HG03066 (cell line): Measurements from ENCODE around the gene L3MBTL1.
A peak's percentile ranks its signal among the peaks of the same experiment; 100 is the strongest.
"Not testable (repeated sequence)": the region's sequence is repeated elsewhere in the genome, so short reads cannot be mapped to it uniquely, and the experiment has no call there.

Experiments used
- ATAC-seq: cut with Tn5 transposase; IDR thresholded peaks from one replicate; pipeline ENCODE4 v1.9.1; 2021; ENCODE audit warnings: low read depth; ENCODE audit not compliant: unreplicated experiment

The L3MBTL1 gene

DNA sequence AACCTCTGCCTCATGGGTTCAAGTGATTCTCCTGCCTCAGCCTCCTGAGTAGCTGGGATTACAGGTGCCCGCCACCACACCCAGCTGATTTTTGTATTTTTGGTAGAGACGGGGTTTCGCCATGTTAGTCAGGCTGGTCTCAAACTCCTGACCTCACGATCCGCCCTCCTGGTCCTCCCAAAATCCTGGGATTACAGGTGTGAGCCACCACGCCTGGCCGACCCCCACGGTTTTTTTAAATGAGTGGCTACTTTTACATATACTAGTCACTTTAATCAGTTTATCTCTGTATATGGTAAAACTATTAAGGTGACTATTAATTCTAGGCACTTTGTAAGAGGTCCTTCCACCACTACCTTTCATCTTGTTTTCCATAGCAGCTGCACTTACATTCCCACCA lies 5.5 kb upstream of the L3MBTL1 start:
- not testable (repeated sequence) for ATAC-seq

DNA sequence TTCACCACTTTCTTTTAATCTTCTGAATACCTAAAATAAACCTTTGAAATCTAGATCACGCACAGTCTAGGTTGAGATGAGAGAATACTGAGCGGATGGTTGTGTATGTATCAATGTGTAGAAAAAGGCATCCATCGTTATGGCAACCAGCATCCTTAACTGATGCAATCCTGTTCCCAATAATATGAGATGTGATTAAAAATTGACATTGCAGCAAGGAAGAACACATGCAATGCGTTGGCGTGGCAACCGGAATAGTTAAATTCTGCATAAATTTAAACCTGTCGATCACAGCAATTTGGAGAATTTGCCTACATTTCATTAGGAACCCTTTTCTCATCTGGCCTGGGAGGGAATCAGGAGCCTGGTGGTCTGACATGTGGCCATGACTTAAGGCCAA lies 1.3 kb upstream of the L3MBTL1 start:
- ATAC-seq: no peak

DNA sequence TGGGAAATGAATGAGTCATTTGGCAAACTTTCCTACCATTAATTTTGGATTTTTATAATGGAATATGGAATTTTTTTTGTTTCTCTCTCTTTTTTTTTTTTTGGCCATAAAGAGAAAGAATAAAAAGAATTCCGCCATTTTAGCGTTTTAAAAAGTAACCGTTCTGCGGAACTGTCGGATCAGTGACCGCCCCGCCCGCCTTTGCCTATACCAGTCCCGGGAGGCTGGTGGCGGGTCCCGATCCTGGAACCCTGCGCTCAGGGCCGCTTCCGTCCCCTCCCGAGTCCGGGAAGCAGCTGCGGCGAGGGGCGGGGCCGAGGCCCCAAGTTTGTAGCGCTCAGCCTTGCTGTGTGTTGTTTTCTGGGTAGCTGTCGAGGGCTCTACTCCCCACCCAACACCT lies 609 bp downstream of the L3MBTL1 start:
- no peak for ATAC-seq

DNA sequence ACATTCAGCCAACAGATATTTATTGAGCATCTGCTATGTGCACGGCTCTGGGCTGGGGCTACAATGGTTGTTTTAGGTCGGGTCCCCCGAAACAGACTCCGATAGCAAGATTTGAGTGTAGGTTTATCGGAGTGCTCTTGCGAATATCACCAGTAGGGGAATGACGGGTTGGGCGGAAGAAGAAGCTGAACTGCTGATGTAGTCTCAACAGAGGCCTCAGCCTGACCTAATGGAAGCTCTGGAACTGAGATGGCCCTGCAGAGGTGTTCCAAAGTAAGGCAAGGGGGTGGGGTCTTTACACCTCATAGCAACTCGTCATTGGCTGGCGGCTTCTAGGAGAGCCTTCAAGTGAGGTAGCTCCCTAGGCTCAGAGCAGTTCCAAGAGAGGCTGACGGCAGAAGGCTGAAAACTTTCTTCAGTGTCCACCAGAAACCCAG lies 1.1 kb downstream of the L3MBTL1 start:
- no peak for ATAC-seq

DNA sequence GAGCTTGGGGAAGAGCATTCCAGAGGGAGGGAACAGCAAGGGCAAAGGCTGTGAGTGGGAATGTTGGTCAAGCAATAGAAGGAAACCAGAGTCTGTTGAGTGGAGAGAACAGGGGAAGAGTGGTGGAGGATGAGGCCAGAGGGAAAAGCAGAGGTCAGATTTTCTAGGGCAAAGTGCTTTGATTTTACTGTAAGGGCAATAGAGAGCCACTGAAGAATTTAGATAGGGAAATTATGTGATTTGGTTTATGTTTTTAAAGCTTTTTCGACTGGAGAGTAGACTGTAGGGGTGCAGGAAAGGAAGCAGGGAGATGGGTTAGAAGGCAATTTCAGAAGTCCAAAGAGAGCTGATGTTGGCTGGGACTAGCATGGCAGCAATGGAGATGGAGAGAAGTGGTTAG lies 4.4 kb downstream of the L3MBTL1 start:
- ATAC-seq: no peak

DNA sequence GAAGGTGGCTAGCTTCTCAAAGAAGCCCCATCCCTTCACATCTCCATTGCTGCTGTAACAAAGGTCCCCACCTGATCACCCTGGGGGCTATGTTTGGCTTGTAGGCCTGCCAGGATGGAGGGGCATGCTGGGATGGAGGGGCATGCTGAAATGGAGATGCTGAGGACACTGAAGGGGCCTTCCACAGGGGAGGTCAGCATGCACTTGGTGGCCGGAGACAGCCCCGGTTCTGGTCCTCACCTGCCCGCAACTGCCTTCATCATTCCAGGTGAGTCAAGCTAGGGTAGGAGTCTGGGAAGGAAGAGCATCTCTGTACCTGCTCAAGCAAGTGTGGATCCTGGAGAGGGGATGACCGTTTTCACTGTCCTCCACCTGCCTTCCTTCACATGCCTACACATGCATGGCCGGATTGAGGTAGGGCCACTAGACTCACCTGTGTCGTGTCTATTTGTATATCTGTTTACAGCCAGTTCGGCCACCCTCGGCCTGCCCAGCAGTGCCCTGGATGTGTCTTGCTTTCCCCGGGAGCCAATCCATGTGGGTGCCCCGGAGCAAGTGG lies 6.0 kb downstream of the L3MBTL1 start:
- ATAC-seq: no peak

DNA sequence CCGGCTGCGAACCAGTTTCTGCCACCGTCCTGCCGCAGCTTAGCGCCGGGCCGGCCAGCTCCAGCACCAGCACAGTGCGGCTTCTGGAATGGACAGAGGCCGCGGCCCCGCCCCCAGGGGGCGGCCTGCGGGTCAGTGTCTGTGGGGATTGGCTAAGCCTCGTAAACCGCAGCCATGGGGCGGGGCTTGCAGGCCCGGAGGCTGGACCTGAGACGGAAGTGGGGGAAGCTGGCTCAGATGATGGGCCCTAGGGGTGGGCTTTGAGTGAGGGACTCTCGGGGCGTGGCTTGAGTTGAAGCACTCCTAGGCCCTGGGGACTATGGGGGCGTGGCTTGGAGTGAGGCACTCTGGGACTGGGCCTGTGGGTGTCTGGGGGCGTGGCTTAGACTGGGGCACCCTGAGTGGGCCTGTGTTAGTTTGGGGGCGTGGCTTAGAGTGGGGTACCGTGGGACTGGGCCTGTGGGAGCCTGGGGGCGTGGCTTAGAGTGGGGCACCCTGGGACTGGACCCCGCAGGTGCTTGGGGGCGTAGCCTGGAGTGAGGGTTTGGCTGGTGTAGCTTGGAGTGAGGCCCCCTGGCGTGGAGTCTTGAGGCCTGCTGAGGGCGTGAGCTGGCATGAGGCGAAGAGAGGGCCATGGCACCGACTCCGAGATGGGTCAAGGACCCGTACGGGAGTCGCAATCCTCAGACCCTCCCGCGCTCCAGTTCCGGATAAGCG lies 6.6 kb downstream of the L3MBTL1 start:
- ATAC-seq: peak; percentile 82

DNA sequence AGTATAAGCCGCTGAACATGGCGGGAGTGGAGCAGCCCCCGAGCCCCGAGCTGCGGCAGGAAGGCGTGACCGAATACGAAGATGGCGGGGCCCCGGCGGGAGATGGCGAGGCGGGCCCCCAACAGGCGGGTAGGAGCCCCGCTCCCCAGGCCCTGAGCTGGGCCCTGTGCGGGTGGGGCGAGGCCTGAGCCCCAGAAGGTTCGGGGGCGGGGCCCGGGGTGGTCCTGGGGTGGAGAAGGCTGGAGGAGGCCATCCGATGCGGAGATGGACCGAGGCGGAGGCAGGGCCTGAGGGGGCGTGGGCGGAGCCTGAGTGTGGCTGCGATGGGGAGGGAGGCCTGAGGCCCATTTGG lies 7.1 kb downstream of the L3MBTL1 start:
- ATAC-seq: peak; percentile 12

DNA sequence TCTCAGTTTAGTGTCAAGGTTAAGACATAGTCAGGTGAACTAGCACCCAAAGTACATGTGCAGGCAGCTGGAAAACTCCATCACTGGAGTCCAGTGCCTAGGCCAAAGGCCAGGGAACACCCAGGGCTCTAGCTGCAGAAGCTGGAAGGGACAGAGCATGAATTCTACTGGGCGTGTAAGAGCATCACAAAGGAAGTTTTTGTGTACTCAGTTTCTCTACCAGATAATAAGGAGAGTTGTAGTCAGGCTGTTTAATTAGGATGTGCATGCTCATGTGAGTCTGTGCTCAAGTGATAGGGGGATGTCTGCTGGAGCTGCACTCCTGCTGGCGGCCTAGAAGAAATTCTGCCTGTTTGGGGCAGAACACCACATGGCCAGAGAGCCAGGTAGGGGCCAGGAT lies 8.1 kb downstream of the L3MBTL1 start:
- no peak for ATAC-seq

DNA sequence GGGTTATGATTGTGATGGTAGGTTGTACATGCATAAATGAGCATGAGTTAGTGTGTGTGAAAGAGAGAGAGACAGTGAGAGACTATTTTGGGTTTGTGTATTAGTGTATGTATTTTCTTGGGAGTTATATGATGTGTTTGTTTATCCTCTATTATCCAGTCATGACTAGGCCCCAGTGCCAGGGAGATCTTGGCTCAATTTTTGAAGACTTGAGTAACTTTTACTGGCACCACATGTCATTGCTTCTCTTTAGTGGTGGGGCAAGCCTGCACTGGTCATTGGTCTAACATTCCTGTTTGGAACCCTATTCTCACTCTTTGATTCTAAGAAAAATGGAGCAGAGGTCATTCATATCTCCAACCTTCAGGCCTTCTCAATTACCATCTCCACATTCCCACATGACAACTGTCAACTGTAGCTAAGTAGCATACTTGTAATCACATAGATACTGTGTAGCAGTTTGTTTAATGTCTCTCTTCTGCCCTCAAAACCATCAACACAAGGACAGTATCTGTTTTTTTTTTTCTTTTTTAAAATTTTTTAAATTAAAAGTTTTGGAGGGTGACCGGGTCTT lies 8.8 kb downstream of the L3MBTL1 start:
- ATAC-seq: no peak

DNA sequence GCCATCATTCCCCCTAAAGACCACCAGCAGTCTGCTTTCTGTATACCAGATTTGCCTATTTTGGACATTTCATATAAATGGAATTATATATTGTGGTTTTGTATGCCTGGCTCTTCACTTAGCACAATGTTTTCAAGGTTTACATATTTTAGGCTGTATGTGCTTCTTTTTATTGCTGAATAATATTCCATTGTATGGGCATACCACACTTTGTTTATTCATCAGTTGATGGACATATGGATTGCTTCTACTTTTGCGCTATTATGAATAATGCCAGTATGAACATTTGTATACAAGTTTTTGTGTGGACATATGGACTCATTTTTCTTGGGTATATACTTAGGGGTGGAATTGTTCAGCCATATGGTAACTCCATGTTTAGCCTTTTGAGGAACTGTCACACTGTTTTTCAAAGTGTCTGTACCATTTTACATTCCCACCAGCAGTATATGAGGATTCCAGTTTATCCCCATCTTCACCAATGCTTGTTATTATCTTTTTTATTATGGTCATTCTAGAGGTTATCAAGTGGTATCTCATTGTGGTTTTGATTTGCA lies 12.7 kb downstream of the L3MBTL1 start:
- ATAC-seq: no peak

DNA sequence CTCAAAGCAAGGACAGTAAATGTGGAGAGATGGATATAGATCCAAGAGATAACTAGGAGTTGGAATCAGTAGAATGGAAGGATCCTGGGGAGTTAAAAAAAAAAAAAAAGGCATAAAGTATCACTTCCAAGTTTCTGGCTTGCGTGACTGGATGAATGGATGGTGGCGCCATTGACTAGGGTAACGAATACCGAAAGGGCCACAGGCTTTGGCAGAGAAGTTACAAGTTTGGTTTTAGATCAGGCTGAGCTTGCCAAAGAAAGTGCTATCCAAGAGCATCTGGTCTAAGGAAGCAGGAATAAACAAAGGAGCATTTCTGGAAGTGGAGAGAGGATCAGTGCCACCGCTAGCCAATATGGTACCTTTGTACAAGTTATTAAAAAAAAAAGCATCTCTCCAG lies 17.5 kb downstream of the L3MBTL1 start:
- no peak for ATAC-seq

DNA sequence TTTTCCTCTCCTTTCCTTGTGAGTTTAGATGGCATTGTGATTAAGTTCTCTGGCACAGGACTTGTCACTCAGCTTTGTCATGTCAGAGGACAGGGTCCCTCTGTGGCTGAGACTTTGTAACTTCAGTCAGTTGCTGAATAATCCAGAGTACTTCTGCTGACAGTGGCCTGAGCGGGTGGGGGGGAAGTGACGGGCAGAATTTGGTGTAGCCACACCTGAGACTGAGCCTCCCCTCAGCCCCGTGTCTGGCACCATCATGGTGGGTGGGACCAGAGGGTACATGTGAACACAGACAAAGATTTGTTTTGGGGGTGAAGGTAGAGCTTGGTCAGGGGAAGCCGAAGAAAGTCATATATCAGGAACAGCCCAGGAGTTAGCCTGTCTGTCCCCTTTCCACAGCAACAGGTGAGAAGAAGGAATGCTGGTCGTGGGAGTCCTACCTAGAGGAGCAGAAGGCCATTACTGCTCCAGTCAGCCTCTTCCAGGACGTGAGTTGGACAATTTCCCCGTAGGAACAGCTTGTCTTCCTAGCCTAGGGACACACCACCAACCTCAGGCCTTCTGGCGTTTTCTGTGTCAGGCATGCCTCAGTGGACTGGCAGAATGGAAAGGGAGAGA lies 20.9 kb downstream of the L3MBTL1 start:
- no peak for ATAC-seq

DNA sequence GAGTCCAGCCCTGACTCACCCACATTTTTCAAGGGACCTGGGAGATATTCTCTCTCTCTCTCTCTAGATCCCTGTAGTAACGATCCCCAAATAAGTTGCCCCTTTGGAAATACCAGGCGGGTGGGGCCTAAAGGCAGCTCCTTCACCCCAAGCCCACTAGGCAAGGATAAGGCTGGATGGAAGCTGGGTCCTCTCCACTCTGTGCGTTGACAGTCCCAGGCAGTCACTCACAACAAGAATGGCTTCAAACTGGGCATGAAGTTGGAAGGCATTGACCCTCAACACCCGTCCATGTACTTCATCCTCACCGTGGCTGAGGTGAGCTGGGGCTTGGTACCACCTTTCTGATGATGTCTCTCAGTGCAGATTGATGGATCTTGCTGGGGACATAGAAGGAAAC lies 21.6 kb downstream of the L3MBTL1 start:
- no peak for ATAC-seq

DNA sequence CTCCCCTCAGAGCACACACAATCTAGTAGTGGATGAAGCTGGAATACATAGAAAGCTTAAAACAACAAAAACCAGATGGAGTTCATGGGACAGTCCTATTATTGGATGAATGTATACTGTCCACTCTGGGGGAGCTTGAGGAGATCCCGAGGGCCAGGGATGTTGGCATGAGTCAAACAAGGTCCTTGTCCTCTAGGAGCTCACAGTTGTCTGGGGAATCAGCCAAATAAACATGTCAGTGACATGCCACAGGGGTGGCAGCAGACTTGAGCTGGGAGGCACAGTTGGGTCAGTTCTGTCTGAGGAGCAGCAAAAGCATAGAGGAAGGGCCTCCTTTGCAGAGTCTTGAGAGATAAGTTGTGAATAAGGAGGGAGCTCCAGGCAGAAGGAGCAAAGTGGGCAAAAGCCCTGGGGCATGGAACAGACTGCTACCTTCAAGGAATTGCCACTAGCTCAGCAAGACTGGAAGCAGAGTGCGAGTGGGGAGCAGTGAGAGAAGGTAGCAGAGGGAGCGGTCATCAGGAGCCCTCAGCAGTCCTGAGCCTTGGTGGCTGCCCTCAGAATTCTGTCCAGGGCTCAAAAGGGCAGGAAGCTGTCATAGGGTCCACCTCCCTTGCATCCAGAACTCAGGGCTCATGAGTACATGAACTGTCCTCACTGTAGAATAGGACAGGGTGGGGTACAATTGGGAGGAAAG lies 22.1 kb downstream of the L3MBTL1 start:
- no peak for ATAC-seq

DNA sequence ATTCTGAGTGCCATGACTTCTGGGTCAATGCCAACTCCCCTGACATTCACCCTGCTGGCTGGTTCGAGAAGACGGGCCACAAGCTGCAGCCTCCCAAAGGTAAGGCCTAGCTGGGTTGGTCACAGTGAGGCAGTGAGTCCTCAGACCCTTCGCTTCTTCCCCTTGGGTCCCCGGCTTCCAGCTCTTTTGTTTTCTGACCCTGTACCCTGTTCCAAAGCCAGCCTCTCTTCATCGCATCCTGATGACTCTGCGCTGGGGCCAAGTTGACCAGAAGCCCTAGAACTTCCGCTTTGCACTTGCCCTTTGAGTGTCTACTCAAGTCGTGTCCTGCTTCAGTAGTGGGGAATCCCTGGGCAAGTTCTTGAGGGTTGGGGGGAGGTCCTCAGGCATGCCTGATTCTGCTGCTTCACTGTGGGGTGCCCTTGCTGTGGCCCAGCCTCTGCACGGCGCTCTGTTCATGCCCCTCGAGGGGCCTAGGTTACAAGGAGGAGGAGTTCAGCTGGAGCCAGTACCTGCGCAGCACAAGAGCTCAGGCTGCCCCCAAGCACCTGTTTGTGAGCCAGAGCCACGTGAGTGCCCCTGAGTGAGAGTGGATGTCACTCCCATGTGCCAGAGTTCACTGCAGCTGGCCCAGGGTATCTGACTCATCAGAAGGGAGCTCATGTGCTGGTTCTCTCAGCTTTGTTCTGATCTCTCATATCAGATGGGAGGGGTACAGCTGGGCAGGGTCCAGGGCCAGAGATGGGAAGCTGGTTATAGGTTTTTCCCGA lies 23.0 kb downstream of the L3MBTL1 start:
- ATAC-seq: no peak

DNA sequence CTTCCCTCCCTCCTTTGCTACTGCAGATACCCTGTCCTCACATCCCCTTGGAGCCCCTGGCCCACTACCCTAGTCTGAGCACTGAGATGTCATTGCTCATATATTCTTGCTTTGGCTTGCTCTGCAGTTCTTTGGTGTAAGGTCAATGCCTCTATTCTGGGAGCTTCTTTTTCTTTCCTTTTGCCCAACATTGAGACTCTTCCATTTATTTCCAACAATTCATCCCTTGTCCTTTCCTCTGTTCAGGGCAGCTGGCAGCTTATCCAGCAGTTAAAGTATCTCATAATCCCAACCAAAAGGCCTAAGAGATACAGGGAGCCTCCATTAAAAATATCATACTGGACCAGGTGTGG lies 23.6 kb downstream of the L3MBTL1 start:
- no peak for ATAC-seq

DNA sequence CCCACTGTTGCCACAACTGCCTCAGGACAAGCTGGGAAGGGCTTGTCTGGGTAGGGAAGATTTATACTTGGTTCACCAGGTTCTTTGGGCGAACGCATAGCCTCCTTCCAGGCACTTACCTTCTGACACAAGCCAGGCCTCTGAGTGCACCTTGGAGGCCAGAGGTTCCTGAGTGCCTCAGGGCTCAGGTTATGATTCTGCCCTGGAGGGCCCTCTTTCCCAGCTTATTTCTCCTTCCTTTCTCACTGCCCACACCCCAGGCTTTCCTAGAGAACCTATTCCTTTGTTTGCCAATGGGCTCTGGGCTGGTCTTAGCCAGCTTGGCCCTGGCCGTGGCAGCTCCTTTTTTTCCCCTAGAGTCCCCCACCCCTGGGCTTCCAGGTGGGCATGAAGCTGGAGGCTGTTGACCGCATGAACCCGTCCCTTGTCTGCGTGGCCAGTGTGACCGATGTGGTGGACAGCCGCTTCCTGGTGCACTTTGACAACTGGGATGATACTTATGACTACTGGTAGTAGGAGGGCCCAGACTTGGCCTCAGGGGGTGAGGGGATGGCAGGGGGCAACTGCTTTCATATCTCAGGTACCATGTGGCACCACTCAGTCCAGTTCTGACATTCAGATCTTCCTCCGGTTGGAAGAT lies 25.0 kb downstream of the L3MBTL1 start:
- ATAC-seq: no peak

DNA sequence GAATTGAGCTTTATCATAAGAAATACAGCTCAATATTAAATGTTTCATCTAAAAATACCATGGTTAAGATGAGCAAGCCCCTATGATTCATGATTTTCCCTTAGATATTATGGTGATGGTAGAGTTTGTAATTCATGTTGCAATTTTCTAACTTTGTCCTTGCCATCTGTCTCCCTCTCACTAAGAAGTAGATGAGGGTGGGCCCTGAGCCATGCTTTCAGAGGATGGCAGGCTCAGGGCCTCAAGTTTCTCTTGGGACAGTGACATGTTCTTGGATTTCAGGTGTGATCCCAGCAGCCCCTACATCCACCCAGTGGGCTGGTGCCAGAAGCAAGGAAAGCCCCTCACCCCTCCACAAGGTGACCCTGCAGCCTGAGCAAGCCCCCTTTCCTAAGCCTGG lies 25.6 kb downstream of the L3MBTL1 start:
- no peak for ATAC-seq

DNA sequence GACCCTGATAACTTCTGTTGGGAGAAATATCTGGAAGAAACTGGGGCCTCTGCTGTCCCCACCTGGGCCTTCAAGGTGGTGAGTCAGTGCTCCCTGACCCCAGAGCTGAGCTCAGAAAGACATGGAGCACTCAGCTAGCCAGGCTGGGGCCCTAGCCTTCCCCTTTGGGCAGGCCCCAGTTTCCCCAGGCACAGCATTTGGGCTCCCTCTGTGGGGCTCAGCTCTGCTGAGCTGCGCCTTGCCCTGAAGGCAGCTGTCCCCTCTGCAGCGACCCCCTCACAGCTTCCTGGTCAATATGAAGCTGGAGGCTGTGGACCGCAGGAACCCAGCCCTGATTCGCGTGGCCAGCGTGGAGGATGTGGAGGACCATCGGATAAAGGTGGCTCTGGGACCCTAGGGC lies 26.5 kb downstream of the L3MBTL1 start:
- no peak for ATAC-seq
